ENCODE results near the gene BRS3. TPM values are rescaled to one million over a fixed set of nuclear protein-coding genes. Genes with fewer than 3 reads are reported as not detected.

BRS3 gene
- total and polyA plus RNA-seq, 9 of the 15 experiments (the other 6 are each of a cell fraction or from before 2014, with no cell fraction given), result not detected

DNA sequence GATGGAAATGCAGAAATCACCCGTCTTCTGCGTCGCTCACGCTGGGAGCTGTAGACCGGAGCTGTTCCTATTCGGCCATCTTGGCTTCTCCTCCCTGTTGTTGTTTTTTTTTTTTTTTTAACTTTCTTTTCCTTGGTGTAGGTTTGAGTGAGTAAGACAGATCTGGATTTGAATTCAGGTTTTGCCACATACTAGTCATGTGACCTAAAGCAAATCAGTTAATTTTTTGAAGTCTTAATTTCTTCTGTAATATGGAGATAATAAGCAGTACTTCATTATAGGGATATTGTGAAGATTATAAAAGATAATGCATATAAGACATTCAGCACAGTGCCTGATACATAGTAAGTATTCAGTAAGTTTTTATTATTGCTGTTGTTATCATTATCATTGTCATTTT, 41.5 kb upstream of the BRS3 start (continued):
- TF ChIP-seq, protein P1, sequence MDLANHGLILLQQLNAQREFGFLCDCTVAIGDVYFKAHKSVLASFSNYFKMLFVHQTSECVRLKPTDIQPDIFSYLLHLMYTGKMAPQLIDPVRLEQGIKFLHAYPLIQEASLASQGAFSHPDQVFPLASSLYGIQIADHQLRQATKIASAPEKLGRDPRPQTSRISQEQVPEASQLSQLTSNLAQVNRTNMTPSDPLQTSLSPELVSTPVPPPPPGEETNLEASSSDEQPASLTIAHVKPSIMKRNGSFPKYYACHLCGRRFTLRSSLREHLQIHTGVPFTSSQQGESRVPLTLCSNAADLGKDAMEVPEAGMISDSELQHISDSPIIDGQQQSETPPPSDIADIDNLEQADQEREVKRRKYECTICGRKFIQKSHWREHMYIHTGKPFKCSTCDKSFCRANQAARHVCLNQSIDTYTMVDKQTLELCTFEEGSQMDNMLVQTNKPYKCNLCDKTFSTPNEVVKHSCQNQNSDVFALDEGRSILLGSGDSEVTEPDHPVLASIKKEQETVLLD (IDR thresholded peaks at IDR 0.05), result no peak
- TF ChIP-seq ZFP30 (CRISPR knock-in tag; IDR thresholded peaks at IDR 0.05; ENCODE audit: borderline replicate concordance) (no peak), NFRKB (IDR thresholded peaks at IDR 0.05; ENCODE audit: low read depth) (peak; percentile 70; the same call in 1 of the 2 replicates)

DNA sequence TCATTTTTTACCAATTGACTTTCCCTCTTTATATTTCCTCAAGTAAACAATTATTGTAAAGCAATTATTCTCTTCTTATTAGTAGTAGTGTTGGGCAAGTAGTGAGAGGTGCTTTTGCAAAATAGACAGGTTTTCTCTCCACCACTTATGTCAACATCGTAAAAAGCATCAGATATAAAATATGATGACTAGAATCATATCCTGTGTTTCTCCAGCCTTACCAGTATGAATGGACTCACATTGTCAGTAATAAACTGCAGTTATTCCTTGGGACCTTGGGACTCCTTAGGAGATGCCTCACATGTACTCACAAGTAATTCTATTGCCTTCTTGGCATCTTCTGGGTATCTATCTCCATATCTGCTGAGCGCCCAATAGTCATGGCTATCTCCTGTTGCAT, 40.4 kb upstream of the BRS3 start:
- H3K4me3 ChIP-seq, result no peak overlapping the region
- intact Hi-C loops (cut with micrococcal nuclease), result no loop called here
- no peaks in the 10 kb centered on the region for H3K9me1 ChIP-seq (ENCODE audit: control insufficient read depth, insufficient read depth, low read length)
- no peaks in the 10 kb centered on the region for H3K36me3 ChIP-seq (ENCODE audit: control insufficient read depth, insufficient read depth, low read length)
- ChIA-PET POLR2A (interaction anchor here (1.3 kb wide), 1 partner anchor 9 kb away, joined by 3 read pairs; no protein-coding TSS in a partner anchor), CTCF (ENCODE audit: low intra/inter-chr PET ratio) (no interaction called here)
- H3K27ac ChIP-seq (ENCODE audit: extremely low read depth, low read depth, low read length), result no peak overlapping the region
- H2AFZ ChIP-seq (ENCODE audit: low read depth, low read length), result no peak overlapping the region
- ATAC-seq, result no peak
- H3K9ac ChIP-seq (ENCODE audit: insufficient read depth in 1 of 2, low read depth in 2 of 2, low read length in 2 of 2), result no peak overlapping the region
- in situ Hi-C loops (cut with MboI), result no loop called here
- WGBS (ENCODE audit: insufficient coverage, low coverage, missing lambda C conversion rate), result 8% methylated on average over 2 of the region's 2 CpGs
- no peaks in the 10 kb centered on the region for H3K9me3 ChIP-seq (replicated peaks; ENCODE audit: control insufficient read depth, insufficient read depth, low read depth, low read length)
- BruUV-seq (replicated peaks), result no TSS peak
- H3K27me3 ChIP-seq (ENCODE audit: control insufficient read depth in 2 of 2, insufficient read depth in 2 of 2, low read length in 2 of 2), result no peaks in the 10 kb centered on the region
- H4K20me1 ChIP-seq (replicated peaks; ENCODE audit: control insufficient read depth, insufficient read depth, low read length), result no peaks in the 10 kb centered on the region
- H3K79me2 ChIP-seq (ENCODE audit: control insufficient read depth, insufficient read depth, low read length), result no peaks in the 10 kb centered on the region
- no peak for DNase-seq (ENCODE audit: extremely low read depth in 1 of 4, low spot score in 3 of 4)
- H3K4me1 ChIP-seq (replicated peaks in 1 of 2; ENCODE audit: control insufficient read depth in 2 of 2, insufficient read depth in 2 of 2, low read length in 2 of 2), result no peaks in the 10 kb centered on the region
- H3K4me2 ChIP-seq (ENCODE audit: insufficient read depth, low read length), result no peak overlapping the region
- no peak for TF ChIP-seq NR4A1 (CRISPR knock-in tag; IDR thresholded peaks at IDR 0.05)
- no peak for TF ChIP-seq NR4A1 (tag; IDR thresholded peaks at IDR 0.05)
- TF ChIP-seq NFRKB (IDR thresholded peaks at IDR 0.05; ENCODE audit: low read depth), result no peak
- TF ChIP-seq CREBBP (IDR thresholded peaks at IDR 0.05; ENCODE audit: low read depth, low read length), result no peak
- TF ChIP-seq, protein P2, sequence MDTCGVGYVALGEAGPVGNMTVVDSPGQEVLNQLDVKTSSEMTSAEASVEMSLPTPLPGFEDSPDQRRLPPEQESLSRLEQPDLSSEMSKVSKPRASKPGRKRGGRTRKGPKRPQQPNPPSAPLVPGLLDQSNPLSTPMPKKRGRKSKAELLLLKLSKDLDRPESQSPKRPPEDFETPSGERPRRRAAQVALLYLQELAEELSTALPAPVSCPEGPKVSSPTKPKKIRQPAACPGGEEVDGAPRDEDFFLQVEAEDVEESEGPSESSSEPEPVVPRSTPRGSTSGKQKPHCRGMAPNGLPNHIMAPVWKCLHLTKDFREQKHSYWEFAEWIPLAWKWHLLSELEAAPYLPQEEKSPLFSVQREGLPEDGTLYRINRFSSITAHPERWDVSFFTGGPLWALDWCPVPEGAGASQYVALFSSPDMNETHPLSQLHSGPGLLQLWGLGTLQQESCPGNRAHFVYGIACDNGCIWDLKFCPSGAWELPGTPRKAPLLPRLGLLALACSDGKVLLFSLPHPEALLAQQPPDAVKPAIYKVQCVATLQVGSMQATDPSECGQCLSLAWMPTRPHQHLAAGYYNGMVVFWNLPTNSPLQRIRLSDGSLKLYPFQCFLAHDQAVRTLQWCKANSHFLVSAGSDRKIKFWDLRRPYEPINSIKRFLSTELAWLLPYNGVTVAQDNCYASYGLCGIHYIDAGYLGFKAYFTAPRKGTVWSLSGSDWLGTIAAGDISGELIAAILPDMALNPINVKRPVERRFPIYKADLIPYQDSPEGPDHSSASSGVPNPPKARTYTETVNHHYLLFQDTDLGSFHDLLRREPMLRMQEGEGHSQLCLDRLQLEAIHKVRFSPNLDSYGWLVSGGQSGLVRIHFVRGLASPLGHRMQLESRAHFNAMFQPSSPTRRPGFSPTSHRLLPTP (IDR thresholded peaks at IDR 0.05; ENCODE audit: borderline replicate concordance, extremely low read depth, insufficient read length), result no peak
- no peak for TF ChIP-seq CHCHD3 (CRISPR knock-in tag; IDR thresholded peaks at IDR 0.05)
- no peak for TF ChIP-seq PML (IDR thresholded peaks at IDR 0.05; ENCODE audit: low read length)
- TF ChIP-seq NCOA4 (IDR thresholded peaks at IDR 0.05; ENCODE audit: partially characterized antibody), result no peak
- TF ChIP-seq KLF10 (CRISPR knock-in tag; IDR thresholded peaks at IDR 0.05), result no peak
- FAIRE-seq, result no peak
